HepG2 (cell line): Measurements from ENCODE around the gene CYP19A1. TPM values are rescaled to one million over a fixed set of nuclear protein-coding genes. Genes with fewer than 3 reads are reported as not detected.

ENCODE experiments used
- FOSL2 ChIP-seq: sonication (generic); formaldehyde crosslinking; IDR thresholded peaks from 2 replicates; pipeline ENCODE4 v1.4.0; 2020; ENCODE audit warnings: missing genetic modification reagents
- HDAC1 ChIP-seq: sonication (generic); formaldehyde crosslinking; IDR thresholded peaks from 2 replicates; pipeline ENCODE4 v1.5.1; 2020; ENCODE audit warnings: mild to moderate bottlenecking, missing genetic modification reagents
- JUND ChIP-seq: sonication (generic); formaldehyde crosslinking; IDR thresholded peaks from 2 replicates; pipeline ENCODE4 v1.8.0; 2022; ENCODE audit warnings: mild to moderate bottlenecking, missing genetic modification reagents
- KLF13 ChIP-seq: sonication (generic); formaldehyde crosslinking; IDR thresholded peaks from 2 replicates; pipeline ENCODE4 v1.4.0; 2020; ENCODE audit warnings: mild to moderate bottlenecking, missing genetic modification reagents
- MED1 ChIP-seq: sonication (generic); formaldehyde crosslinking; IDR thresholded peaks from 2 replicates; pipeline ENCODE4 v1.4.0; 2020; ENCODE audit warnings: missing genetic modification reagents
- MEF2D ChIP-seq: sonication (generic); formaldehyde crosslinking; IDR thresholded peaks from 2 replicates; pipeline ENCODE4 v1.5.1; 2020; ENCODE audit warnings: mild to moderate bottlenecking, missing genetic modification reagents
- NCOA2 ChIP-seq: sonication (generic); formaldehyde crosslinking; IDR thresholded peaks from 2 replicates; pipeline ENCODE4 v1.8.0; 2022; ENCODE audit warnings: inconsistent platforms
- PHF5A ChIP-seq: IDR thresholded peaks from one replicate; pipeline ENCODE4 v1.6.1; 2018; ENCODE audit warnings: low read depth, missing genetic modification reagents; ENCODE audit not compliant: unreplicated experiment
- RFXANK ChIP-seq: IDR thresholded peaks from 2 replicates; pipeline ENCODE4 v1.6.1; 2016
- SIX1 ChIP-seq: sonication (generic); formaldehyde crosslinking; IDR thresholded peaks from 2 replicates; pipeline ENCODE4 v1.4.0; 2020; ENCODE audit warnings: missing genetic modification reagents, borderline replicate concordance
- YEATS4 ChIP-seq: sonication (generic); formaldehyde crosslinking; IDR thresholded peaks from 2 replicates; pipeline ENCODE4 v1.4.0; 2020; ENCODE audit warnings: missing genetic modification reagents, borderline replicate concordance
- ZNF10 ChIP-seq: sonication (generic); formaldehyde crosslinking; IDR thresholded peaks from 2 replicates; pipeline ENCODE4 v1.4.0; 2020; ENCODE audit warnings: mild to moderate bottlenecking, low read depth, missing genetic modification reagents, borderline replicate concordance
- ZNF121 ChIP-seq: sonication (generic); formaldehyde crosslinking; IDR thresholded peaks from 2 replicates; pipeline ENCODE4 v1.5.0; 2020; ENCODE audit warnings: mild to moderate bottlenecking, missing genetic modification reagents
- ZNF235 ChIP-seq: sonication (generic); formaldehyde crosslinking; IDR thresholded peaks from 2 replicates; pipeline ENCODE4 v1.8.1; 2023; ENCODE audit warnings: mild to moderate bottlenecking, missing genetic modification reagents, borderline replicate concordance
- ZNF350 ChIP-seq: sonication (generic); formaldehyde crosslinking; IDR thresholded peaks from 2 replicates; pipeline ENCODE4 v1.4.0; 2020; ENCODE audit warnings: mild to moderate bottlenecking, low read depth, missing genetic modification reagents, borderline replicate concordance
- ZNF367 ChIP-seq: sonication (generic); formaldehyde crosslinking; IDR thresholded peaks from 2 replicates; pipeline ENCODE4 v1.4.0; 2020; ENCODE audit warnings: missing genetic modification reagents, borderline replicate concordance
- ZNF567 ChIP-seq: sonication (generic); formaldehyde crosslinking; IDR thresholded peaks from 2 replicates; pipeline ENCODE4 v1.8.1; 2023; ENCODE audit warnings: mild to moderate bottlenecking, missing genetic modification reagents, borderline replicate concordance
- ZNF7 ChIP-seq: IDR thresholded peaks from 2 replicates; pipeline ENCODE4 v1.6.1; 2016; ENCODE audit warnings: missing biosample characterization, missing genetic modification reagents
- ZNF703 ChIP-seq: sonication (generic); formaldehyde crosslinking; IDR thresholded peaks from 2 replicates; pipeline ENCODE4 v1.5.1; 2020; ENCODE audit warnings: missing genetic modification reagents, mild to moderate bottlenecking, moderate library complexity, borderline replicate concordance
- ZNF766 ChIP-seq: sonication (generic); formaldehyde crosslinking; IDR thresholded peaks from 2 replicates; pipeline ENCODE4 v1.5.0; 2020; ENCODE audit warnings: missing genetic modification reagents, borderline replicate concordance
- ZNF83 ChIP-seq: sonication (generic); formaldehyde crosslinking; IDR thresholded peaks from 2 replicates; pipeline ENCODE4 v1.4.0; 2020; ENCODE audit warnings: missing genetic modification reagents, mild to moderate bottlenecking, borderline replicate concordance
- ZSCAN29 ChIP-seq: sonication (generic); formaldehyde crosslinking; conservative IDR thresholded peaks from 2 replicates; pipeline ENCODE4 v1.4.0; 2020; ENCODE audit warnings: mild to moderate bottlenecking, missing genetic modification reagents
- ZSCAN31 ChIP-seq: sonication (generic); formaldehyde crosslinking; IDR thresholded peaks from 2 replicates; pipeline ENCODE4 v1.5.0; 2020; ENCODE audit warnings: low read depth, mild to moderate bottlenecking, missing genetic modification reagents
- ZSCAN9 ChIP-seq: IDR thresholded peaks from 2 replicates; pipeline ENCODE4 v1.6.1; 2016; ENCODE audit warnings: borderline replicate concordance
- polyA plus RNA-seq, 8 experiments: library from polyadenylated mRNA; depleted of rRNA in 3 of 8; stranded (reverse) in 7 of 8; unstranded in 1 of 8; fragments of >200 nt; fragmentation: Illumina TruSeq in 4 of 8; extraction: Trizol in 4 of 8; gene quantifications; 2 replicates each; pipeline versions ENCODE4 v1.2.1 to v1.2.3, GENCODE V29; 2011 to 2016; ENCODE audit warnings: low read depth in 4 of 8, missing spikeins in 1 of 8, mixed read lengths in 1 of 8; ENCODE audit not compliant: insufficient read depth in 1 of 8
- total RNA-seq, 5 experiments: library from RNA; depleted of rRNA; stranded (reverse); fragments of >200 nt; fragmentation: Illumina TruSeq; extraction: Trizol; gene quantifications; 2 replicates each; pipeline ENCODE4 v1.2.3, GENCODE V29; 2016; ENCODE audit warnings: low read depth in 1 of 5
- TF ChIP-seq, protein P1 (sequence below): sonication (generic); formaldehyde crosslinking; conservative IDR thresholded peaks from 2 replicates; pipeline ENCODE4 v1.8.0; 2022; ENCODE audit warnings: low read depth, missing genetic modification reagents
- TF ChIP-seq, protein P2 (sequence below): IDR thresholded peaks from 2 replicates; pipeline ENCODE4 v1.6.1; 2016; ENCODE audit warnings: missing biosample characterization, missing genetic modification reagents, low read depth
- TF ChIP-seq, protein P3 (sequence below): sonication (generic); formaldehyde crosslinking; IDR thresholded peaks from 2 replicates; pipeline ENCODE4 v1.5.1; 2020; ENCODE audit warnings: missing genetic modification reagents, mild to moderate bottlenecking, borderline replicate concordance

Gene CYP19A1
- total and polyA plus RNA-seq, 2 of the 13 experiments (the other 11 are each of a cell fraction or from before 2014, with no cell fraction given): 10.9 to 23.0 TPM

DNA sequence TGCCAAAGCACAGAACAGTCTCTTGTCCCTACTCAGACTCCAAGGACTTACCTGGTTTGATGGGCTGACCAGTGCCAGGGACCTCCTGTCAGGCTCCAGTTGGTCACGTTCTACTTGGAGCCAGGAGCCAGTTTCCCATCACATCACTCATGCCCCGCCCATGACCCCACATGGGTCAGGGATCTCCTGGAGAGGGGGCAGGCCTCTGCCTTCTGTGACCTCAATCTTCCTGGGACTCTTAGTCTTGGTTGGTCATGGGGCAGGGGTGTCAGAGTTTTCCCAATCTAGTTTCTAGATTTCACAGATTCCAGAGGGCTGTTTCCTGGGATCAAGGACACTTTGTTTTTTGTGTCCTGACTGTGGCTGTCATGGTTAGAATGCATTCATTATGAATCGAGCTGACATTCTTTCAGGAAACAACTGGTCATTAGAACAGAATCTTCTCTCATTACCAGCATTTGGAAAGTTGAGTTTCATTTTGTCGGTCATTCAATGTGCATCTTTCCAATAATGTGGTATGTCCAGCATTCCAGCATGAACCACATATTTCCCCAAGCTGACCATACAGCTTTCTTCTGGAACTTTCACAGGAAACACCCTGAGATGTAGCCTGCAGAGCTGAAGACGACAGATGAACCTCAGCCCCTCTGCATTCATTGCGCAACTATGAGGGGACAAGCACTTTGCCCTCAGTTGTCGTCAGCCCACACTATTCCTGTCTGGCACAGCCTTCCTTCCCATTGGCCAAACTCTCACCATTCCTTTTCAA is 19.8 kb downstream of the CYP19A1 start (continued):
- TF ChIP-seq KLF13: no peak
- no peak for TF ChIP-seq RFXANK (CRISPR knock-in tag)
- TF ChIP-seq SIX1 (CRISPR knock-in tag): no peak
- TF ChIP-seq MEF2D (CRISPR knock-in tag): no peak
- TF ChIP-seq ZSCAN31 (CRISPR knock-in tag): no peak
- TF ChIP-seq, protein P1, sequence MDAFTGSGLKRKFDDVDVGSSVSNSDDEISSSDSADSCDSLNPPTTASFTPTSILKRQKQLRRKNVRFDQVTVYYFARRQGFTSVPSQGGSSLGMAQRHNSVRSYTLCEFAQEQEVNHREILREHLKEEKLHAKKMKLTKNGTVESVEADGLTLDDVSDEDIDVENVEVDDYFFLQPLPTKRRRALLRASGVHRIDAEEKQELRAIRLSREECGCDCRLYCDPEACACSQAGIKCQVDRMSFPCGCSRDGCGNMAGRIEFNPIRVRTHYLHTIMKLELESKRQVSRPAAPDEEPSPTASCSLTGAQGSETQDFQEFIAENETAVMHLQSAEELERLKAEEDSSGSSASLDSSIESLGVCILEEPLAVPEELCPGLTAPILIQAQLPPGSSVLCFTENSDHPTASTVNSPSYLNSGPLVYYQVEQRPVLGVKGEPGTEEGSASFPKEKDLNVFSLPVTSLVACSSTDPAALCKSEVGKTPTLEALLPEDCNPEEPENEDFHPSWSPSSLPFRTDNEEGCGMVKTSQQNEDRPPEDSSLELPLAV: no peak
- TF ChIP-seq ZNF766 (CRISPR knock-in tag): no peak
- TF ChIP-seq ZNF7 (CRISPR knock-in tag): no peak
- TF ChIP-seq YEATS4 (CRISPR knock-in tag): no peak; the same call in 1 of the 2 replicates
- TF ChIP-seq ZNF83 (CRISPR knock-in tag): no peak
- no peak for TF ChIP-seq ZSCAN9 (CRISPR knock-in tag)
- no peak for TF ChIP-seq ZNF703
- no peak for TF ChIP-seq ZNF567 (CRISPR knock-in tag)
- TF ChIP-seq, protein P2, sequence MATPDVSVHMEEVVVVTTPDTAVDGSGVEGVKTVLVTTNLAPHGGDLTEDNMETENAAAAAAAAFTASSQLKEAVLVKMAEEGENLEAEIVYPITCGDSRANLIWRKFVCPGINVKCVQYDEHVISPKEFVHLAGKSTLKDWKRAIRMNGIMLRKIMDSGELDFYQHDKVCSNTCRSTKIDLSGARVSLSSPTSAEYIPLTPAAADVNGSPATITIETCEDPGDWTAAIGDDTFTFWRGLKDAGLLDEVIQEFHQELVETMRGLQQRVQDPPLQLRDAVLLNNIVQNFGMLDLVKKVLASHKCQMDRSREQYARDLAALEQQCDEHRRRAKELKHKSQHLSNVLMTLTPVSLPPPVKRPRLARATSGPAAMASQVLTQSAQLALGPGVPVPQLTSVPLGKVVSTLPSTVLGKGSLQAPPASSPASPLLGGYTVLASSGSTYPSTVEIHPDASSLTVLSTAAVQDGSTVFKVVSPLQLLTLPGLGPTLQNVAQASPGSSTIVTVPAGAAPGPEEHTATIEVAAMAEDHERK (CRISPR knock-in tag): no peak
- no peak for TF ChIP-seq ZNF235 (CRISPR knock-in tag)
- TF ChIP-seq, protein P3, sequence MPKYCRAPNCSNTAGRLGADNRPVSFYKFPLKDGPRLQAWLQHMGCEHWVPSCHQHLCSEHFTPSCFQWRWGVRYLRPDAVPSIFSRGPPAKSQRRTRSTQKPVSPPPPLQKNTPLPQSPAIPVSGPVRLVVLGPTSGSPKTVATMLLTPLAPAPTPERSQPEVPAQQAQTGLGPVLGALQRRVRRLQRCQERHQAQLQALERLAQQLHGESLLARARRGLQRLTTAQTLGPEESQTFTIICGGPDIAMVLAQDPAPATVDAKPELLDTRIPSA (CRISPR knock-in tag): no peak
- peak; percentile 71 for TF ChIP-seq MED1
- no peak for TF ChIP-seq ZNF367
- TF ChIP-seq PHF5A (CRISPR knock-in tag): no peak
- TF ChIP-seq FOSL2 (CRISPR knock-in tag): peak; percentile 43
- TF ChIP-seq ZNF121 (CRISPR knock-in tag): no peak
- TF ChIP-seq NCOA2 (CRISPR knock-in tag): peak; percentile 36
- TF ChIP-seq ZNF10 (CRISPR knock-in tag): no peak
- 0 out of 2 replicates have a peak, but pooled peaks have one; percentile 12 for TF ChIP-seq ZNF350
- peak; percentile 50 for TF ChIP-seq HDAC1 (CRISPR knock-in tag)
- peak; percentile 67; the same call in 1 of the 2 replicates for TF ChIP-seq JUND (CRISPR knock-in tag)
- no peak for TF ChIP-seq ZSCAN29 (CRISPR knock-in tag)
